Activated naive CD8-positive, alpha-beta T cell treated with anti-CD3 and anti-CD28 coated beads, Interleukin-2, amount 50 U/mL, for 24 hours (primary cell): ENCODE measurements around the gene POLR3GL.

Source experiments
- ATAC-seq: fragments of 150-1000 bp; cut with Tn5 transposase; one replicate; pipeline ENCODE4 v1.10.0; 2021
- DNase-seq: peaks from one replicate; pipeline ENCODE4 v3.0.0; 2021
- H3K27ac Mint-ChIP-seq: one replicate; pipeline ENCODE4 v1.8.0; 2021; ENCODE audit warnings: mild to moderate bottlenecking, mixed read lengths
- H3K27me3 Mint-ChIP-seq: one replicate; pipeline ENCODE4 v1.8.0; 2021; ENCODE audit warnings: mixed read lengths
- H3K36me3 Mint-ChIP-seq: one replicate; pipeline ENCODE4 v1.8.0; 2021; ENCODE audit warnings: low read depth, mixed read lengths
- H3K4me1 Mint-ChIP-seq: one replicate; pipeline ENCODE4 v1.8.0; 2021; ENCODE audit warnings: mixed read lengths
- H3K4me3 Mint-ChIP-seq: one replicate; pipeline ENCODE4 v1.8.0; 2021; ENCODE audit warnings: mild to moderate bottlenecking, moderate library complexity, mixed read lengths
- H3K9me3 Mint-ChIP-seq: one replicate; pipeline ENCODE4 v1.8.0; 2021; ENCODE audit warnings: mixed read lengths

Gene POLR3GL

GRCh38 chr1:145936247-145936646 is 28.2 kb upstream of the POLR3GL start:
- peaks cover 27% of the 10 kb centered on the region for H3K36me3 Mint-ChIP-seq
- DNase-seq (no peak), ATAC-seq (no peak)
- H3K27ac Mint-ChIP-seq = no peak overlapping the region
- H3K4me1 Mint-ChIP-seq = peaks cover 16% of the 10 kb centered on the region
- H3K9me3 Mint-ChIP-seq = no peaks in the 10 kb centered on the region
- H3K27me3 Mint-ChIP-seq = no peaks in the 10 kb centered on the region
- no peak overlapping the region for H3K4me3 Mint-ChIP-seq

GRCh38 chr1:145937436-145937835 is 27.1 kb upstream of the POLR3GL start:
- H3K36me3 Mint-ChIP-seq = peaks cover 26% of the 10 kb centered on the region

GRCh38 chr1:145942405-145942804 is 22.1 kb upstream of the POLR3GL start:
- peaks cover 33% of the 10 kb centered on the region for H3K36me3 Mint-ChIP-seq
- H3K27ac Mint-ChIP-seq = no peak overlapping the region
- ATAC-seq = no peak
- H3K9me3 Mint-ChIP-seq = no peaks in the 10 kb centered on the region
- no peak for DNase-seq
- H3K27me3 Mint-ChIP-seq = no peaks in the 10 kb centered on the region
- H3K4me3 Mint-ChIP-seq = no peak overlapping the region
- H3K4me1 Mint-ChIP-seq = peaks cover 5% of the 10 kb centered on the region

More at GRCh38 chr1:145937436-145937835, 27.1 kb upstream of the POLR3GL start:
- Mint-ChIP-seq H3K27me3 (no peaks in the 10 kb centered on the region), H3K4me1 (peaks cover 10% of the 10 kb centered on the region), H3K9me3 (no peaks in the 10 kb centered on the region), H3K4me3 (no peak overlapping the region), H3K27ac (no peak overlapping the region)
- no peak for DNase-seq
- ATAC-seq = no peak

- Mint-ChIP-seq H3K36me3 (peaks cover 33% of the 10 kb centered on the region), H3K9me3 (no peaks in the 10 kb centered on the region), H3K4me3 (no peak overlapping the region), H3K27ac (no peak overlapping the region), H3K4me1 (peaks cover 5% of the 10 kb centered on the region), H3K27me3 (no peaks in the 10 kb centered on the region)
- DNase-seq (no peak), ATAC-seq (no peak)
Observed at GRCh38 chr1:145942871-145943270, 21.6 kb upstream of the POLR3GL start.

GRCh38 chr1:145944532-145944931 is 20.0 kb upstream of the POLR3GL start:
- peaks cover 5% of the 10 kb centered on the region for H3K4me1 Mint-ChIP-seq
- no peak overlapping the region for H3K27ac Mint-ChIP-seq
- DNase-seq (no peak), ATAC-seq (no peak)
- H3K9me3 Mint-ChIP-seq = no peaks in the 10 kb centered on the region
- H3K27me3 Mint-ChIP-seq = no peaks in the 10 kb centered on the region
- peaks cover 36% of the 10 kb centered on the region for H3K36me3 Mint-ChIP-seq
- H3K4me3 Mint-ChIP-seq = no peak overlapping the region

GRCh38 chr1:145946477-145946986 is 18.0 kb upstream of the POLR3GL start:
- Mint-ChIP-seq H3K4me1 (peaks cover 18% of the 10 kb centered on the region), H3K27me3 (no peaks in the 10 kb centered on the region), H3K36me3 (peaks cover 31% of the 10 kb centered on the region), H3K27ac (peak overlapping the region; percentile 15), H3K9me3 (no peaks in the 10 kb centered on the region), H3K4me3 (no peak overlapping the region)
- no peak for DNase-seq
- no peak for ATAC-seq

- no peak for ATAC-seq
- Mint-ChIP-seq H3K36me3 (peaks cover 33% of the 10 kb centered on the region), H3K9me3 (no peaks in the 10 kb centered on the region)
Observed at GRCh38 chr1:145947551-145947950, 16.9 kb upstream of the POLR3GL start.

GRCh38 chr1:145949219-145949618 is 15.3 kb upstream of the POLR3GL start:
- DNase-seq (no peak), ATAC-seq (no peak)
- Mint-ChIP-seq H3K27me3 (no peaks in the 10 kb centered on the region), H3K4me1 (peaks cover 28% of the 10 kb centered on the region), H3K4me3 (no peak overlapping the region), H3K9me3 (no peaks in the 10 kb centered on the region), H3K27ac (peak overlapping the region; percentile 17), H3K36me3 (peaks cover 30% of the 10 kb centered on the region)

More at GRCh38 chr1:145947551-145947950, 16.9 kb upstream of the POLR3GL start:
- Mint-ChIP-seq H3K4me3 (no peak overlapping the region), H3K27ac (no peak overlapping the region), H3K4me1 (peaks cover 22% of the 10 kb centered on the region), H3K27me3 (no peaks in the 10 kb centered on the region)
- DNase-seq = no peak

- no peaks in the 10 kb centered on the region for H3K9me3 Mint-ChIP-seq
- no peak for ATAC-seq
- no peak for DNase-seq
- H3K36me3 Mint-ChIP-seq = peaks cover 24% of the 10 kb centered on the region
- no peak overlapping the region for H3K27ac Mint-ChIP-seq
- H3K4me3 Mint-ChIP-seq = no peak overlapping the region
- peaks cover 47% of the 10 kb centered on the region for H3K4me1 Mint-ChIP-seq
- no peaks in the 10 kb centered on the region for H3K27me3 Mint-ChIP-seq
Observed at GRCh38 chr1:145951526-145951925, 13.0 kb upstream of the POLR3GL start.

GRCh38 chr1:145952903-145953302 is 11.6 kb upstream of the POLR3GL start:
- H3K36me3 Mint-ChIP-seq = peaks cover 16% of the 10 kb centered on the region
- no peak overlapping the region for H3K27ac Mint-ChIP-seq

GRCh38 chr1:145953861-145954260 is 10.6 kb upstream of the POLR3GL start:
- Mint-ChIP-seq H3K27ac (no peak overlapping the region), H3K27me3 (no peaks in the 10 kb centered on the region), H3K4me1 (peaks cover 59% of the 10 kb centered on the region), H3K9me3 (no peaks in the 10 kb centered on the region), H3K36me3 (peaks cover 16% of the 10 kb centered on the region), H3K4me3 (no peak overlapping the region)
- ATAC-seq (no peak), DNase-seq (no peak)

More at GRCh38 chr1:145952903-145953302, 11.6 kb upstream of the POLR3GL start:
- H3K27me3 Mint-ChIP-seq = no peaks in the 10 kb centered on the region
- DNase-seq = no peak
- no peak overlapping the region for H3K4me3 Mint-ChIP-seq
- peaks cover 50% of the 10 kb centered on the region for H3K4me1 Mint-ChIP-seq
- ATAC-seq = no peak
- no peaks in the 10 kb centered on the region for H3K9me3 Mint-ChIP-seq

- no peaks in the 10 kb centered on the region for H3K9me3 Mint-ChIP-seq
- no peak overlapping the region for H3K27ac Mint-ChIP-seq
- ATAC-seq = no peak
- peaks cover 68% of the 10 kb centered on the region for H3K4me1 Mint-ChIP-seq
- H3K27me3 Mint-ChIP-seq = no peaks in the 10 kb centered on the region
- H3K4me3 Mint-ChIP-seq = peak overlapping the region; percentile 89
- DNase-seq = no peak
- peaks cover 16% of the 10 kb centered on the region for H3K36me3 Mint-ChIP-seq
Observed at GRCh38 chr1:145955436-145955835, 9.1 kb upstream of the POLR3GL start.

- no peak for ATAC-seq
- H3K36me3 Mint-ChIP-seq = peaks cover 19% of the 10 kb centered on the region
- H3K27ac Mint-ChIP-seq = peak overlapping the region; percentile 86
- no peaks in the 10 kb centered on the region for H3K27me3 Mint-ChIP-seq
- no peak for DNase-seq
- H3K4me1 Mint-ChIP-seq = peaks cover 64% of the 10 kb centered on the region
- peak overlapping the region; percentile 89 for H3K4me3 Mint-ChIP-seq
- no peaks in the 10 kb centered on the region for H3K9me3 Mint-ChIP-seq
Observed at GRCh38 chr1:145956361-145956760, 8.1 kb upstream of the POLR3GL start.

GRCh38 chr1:145956781-145957442 is 7.6 kb upstream of the POLR3GL start:
- Mint-ChIP-seq H3K27me3 (no peaks in the 10 kb centered on the region), H3K36me3 (peaks cover 18% of the 10 kb centered on the region), H3K9me3 (no peaks in the 10 kb centered on the region), H3K4me3 (peak overlapping the region; percentile 89), H3K4me1 (peaks cover 59% of the 10 kb centered on the region), H3K27ac (peak overlapping the region; percentile 86)
- DNase-seq (no peak), ATAC-seq (no peak)

GRCh38 chr1:145957443-145958319 is 6.8 kb upstream of the POLR3GL start, which contains the start of gene LIX1L:
Gene LIX1L (minus strand): TSS chr1:145958017. CDS start chr1:145957927, 90 bp downstream.
- ATAC-seq = peak; percentile 87
- Mint-ChIP-seq H3K9me3 (no peaks in the 10 kb centered on the region), H3K4me1 (peaks cover 61% of the 10 kb centered on the region), H3K27me3 (no peaks in the 10 kb centered on the region), H3K4me3 (peak within 1 kb of the TSS; percentile 89), H3K36me3 (peaks cover 15% of the 10 kb centered on the region), H3K27ac (peak within 1 kb of the TSS; percentile 86)
- DNase-seq = peak; percentile 95
